ENCODE results near the gene PPT2. TPM values are rescaled to one million over a fixed set of nuclear protein-coding genes. Genes with fewer than 3 reads are reported as not detected.

Gene PPT2
- total RNA-seq, 1 experiment from 2014 or later, result 46.3 TPM

- Histone ChIP-seq H3K27me3 (ENCODE audit: insufficient read depth, low read length) (no peaks in the 10 kb centered on the region; the same call in 1 of the 2 replicates), H3K4ac (ENCODE audit: low read depth, low read length) (no peak overlapping the region), H3K18ac (ENCODE audit: insufficient read length, low read depth, low read length) (no peak overlapping the region), H3T11ph (ENCODE audit: low read length) (no peak overlapping the region), H3K14ac (ENCODE audit: insufficient read depth, low read length) (no peak overlapping the region), H4K8ac (replicated peaks; ENCODE audit: insufficient read length, low read depth, low read length) (no peak overlapping the region), H3K56ac (ENCODE audit: insufficient read length, low read depth, low read length) (no peak overlapping the region), H2BK5ac (ENCODE audit: insufficient read length, low read length) (no peak overlapping the region), H2AFZ (ENCODE audit: low read length) (no peak overlapping the region), H3K79me2 (ENCODE audit: insufficient read depth, low read length) (no peaks in the 10 kb centered on the region), H3K23me2 (ENCODE audit: insufficient read length, low read depth, low read length, poor library complexity, severe bottlenecking) (no peaks in the 10 kb centered on the region), H3K4me2 (ENCODE audit: insufficient read depth, insufficient read length, low read length) (no peak overlapping the region), H2BK20ac (ENCODE audit: low read depth, low read length, poor library complexity, severe bottlenecking) (no peak overlapping the region), H3K9ac (ENCODE audit: extremely low read depth, insufficient read length, low read length) (no peak overlapping the region), H3K23ac (ENCODE audit: insufficient read length, low read depth, low read length) (no peak overlapping the region), H4K20me1 (ENCODE audit: control insufficient read depth, insufficient read depth, insufficient read length) (no peaks in the 10 kb centered on the region), H3K4me1 (ENCODE audit: insufficient read depth, low read length) (no peaks in the 10 kb centered on the region; the same call in 1 of the 2 replicates), H3K79me1 (ENCODE audit: insufficient read depth, low read depth, low read length, poor library complexity, severe bottlenecking) (no peaks in the 10 kb centered on the region), H4K91ac (ENCODE audit: insufficient read length, low read depth, low read length) (no peak overlapping the region), H4K5ac (ENCODE audit: insufficient read length, low read depth, low read length) (no peak overlapping the region), H3K27ac (ENCODE audit: insufficient read length, low read depth, low read length) (no peak overlapping the region), H2BK12ac (ENCODE audit: insufficient read length, low read depth, low read length) (no peak overlapping the region), H2AK5ac (ENCODE audit: insufficient read length, low read length) (no peak overlapping the region), H2BK120ac (ENCODE audit: low read depth, low read length, poor library complexity, severe bottlenecking) (no peak overlapping the region), H3K9me3 (ENCODE audit: control insufficient read depth, low read depth, low read length) (no peaks in the 10 kb centered on the region), H2BK15ac (ENCODE audit: low read depth, low read length) (no peak overlapping the region)
- peaks cover 20 to 24% of the 10 kb centered on the region in 2 experiments for H3K4me1 Mint-ChIP-seq
- TF ChIP-seq, protein P1, sequence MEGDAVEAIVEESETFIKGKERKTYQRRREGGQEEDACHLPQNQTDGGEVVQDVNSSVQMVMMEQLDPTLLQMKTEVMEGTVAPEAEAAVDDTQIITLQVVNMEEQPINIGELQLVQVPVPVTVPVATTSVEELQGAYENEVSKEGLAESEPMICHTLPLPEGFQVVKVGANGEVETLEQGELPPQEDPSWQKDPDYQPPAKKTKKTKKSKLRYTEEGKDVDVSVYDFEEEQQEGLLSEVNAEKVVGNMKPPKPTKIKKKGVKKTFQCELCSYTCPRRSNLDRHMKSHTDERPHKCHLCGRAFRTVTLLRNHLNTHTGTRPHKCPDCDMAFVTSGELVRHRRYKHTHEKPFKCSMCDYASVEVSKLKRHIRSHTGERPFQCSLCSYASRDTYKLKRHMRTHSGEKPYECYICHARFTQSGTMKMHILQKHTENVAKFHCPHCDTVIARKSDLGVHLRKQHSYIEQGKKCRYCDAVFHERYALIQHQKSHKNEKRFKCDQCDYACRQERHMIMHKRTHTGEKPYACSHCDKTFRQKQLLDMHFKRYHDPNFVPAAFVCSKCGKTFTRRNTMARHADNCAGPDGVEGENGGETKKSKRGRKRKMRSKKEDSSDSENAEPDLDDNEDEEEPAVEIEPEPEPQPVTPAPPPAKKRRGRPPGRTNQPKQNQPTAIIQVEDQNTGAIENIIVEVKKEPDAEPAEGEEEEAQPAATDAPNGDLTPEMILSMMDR (conservative IDR thresholded peaks at IDR 0.05), result no peak
- no peaks in the 10 kb centered on the region for H3K9me3 Mint-ChIP-seq
- peaks cover 0 to 3% (median 0%) of the 10 kb centered on the region in 3 experiments; a peak in 1 of 7 replicates for H3K36me3 Mint-ChIP-seq (ENCODE audit: insufficient read depth in 1 of 3, low read depth in 3 of 3)
- DNase-seq, result no peak
- no peak overlapping the region; a peak in 1 of 7 replicates for H3K27ac Mint-ChIP-seq
- H3K4me3 Mint-ChIP-seq, result 0 out of 5 replicates have a peak overlapping the region, but pooled peaks of 1 of the 2 experiments have one; percentile 45
- WGBS (ENCODE audit: extremely low coverage, insufficient read length, low lambda C conversion rate), result no CpG with 5 or more reads among the region's 1 CpG
- peaks cover 42% of the 10 kb centered on the region for H3K27me3 Mint-ChIP-seq (ENCODE audit: low read depth)
Observed at GRCh38 chr6:32107406-32107805, 46.5 kb upstream of the PPT2 start.
